NK-92 (cell line): Measurements from ENCODE around the gene AGAP2.

Experiments
- DNase-seq: peaks from one replicate; lab custom pipeline; 2025; ENCODE audit not compliant: unreplicated experiment; lab: John Stamatoyannopoulos, UW

The AGAP2 gene

DNA sequence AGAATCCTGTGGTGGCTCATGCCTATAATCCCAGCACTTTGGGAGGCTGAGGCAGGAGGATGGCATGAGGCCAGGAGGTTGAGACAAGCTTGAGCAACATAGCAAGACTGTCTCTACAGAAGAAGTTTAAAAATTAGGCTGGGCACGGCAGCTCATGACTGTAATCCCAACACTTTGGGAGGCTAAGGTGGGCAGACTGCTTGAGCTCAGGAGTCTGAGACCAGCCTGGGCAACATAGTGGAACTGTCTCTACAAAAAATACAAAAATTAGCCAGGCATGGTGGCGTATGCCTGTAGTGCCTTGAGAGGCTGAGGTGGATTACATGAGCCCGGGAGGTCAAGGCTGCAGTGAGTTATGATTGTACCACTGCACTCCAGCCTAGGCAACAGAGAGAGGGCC is 29.3 kb upstream of the AGAP2 start:
- DNase-seq: no peak

DNA sequence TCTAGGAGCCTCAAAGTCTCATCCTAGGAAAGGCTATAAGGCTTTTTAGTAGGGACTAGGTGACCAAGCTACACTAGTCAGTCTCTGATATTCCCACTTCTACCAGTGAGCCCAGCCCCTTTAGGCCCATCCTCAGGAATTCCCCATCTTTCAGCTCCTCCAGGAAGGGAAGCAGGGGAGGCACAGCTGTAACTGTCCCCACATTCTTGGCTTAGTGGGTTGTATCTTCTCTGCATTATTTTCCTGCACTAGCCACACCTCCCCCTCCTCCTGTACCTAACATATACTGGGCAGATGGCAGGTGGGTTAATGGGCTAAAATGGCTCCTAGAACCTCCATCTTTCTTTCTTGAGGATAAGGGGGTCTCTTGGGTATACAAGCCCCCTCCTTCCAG is 28.8 kb upstream of the AGAP2 start:
- DNase-seq: no peak

DNA sequence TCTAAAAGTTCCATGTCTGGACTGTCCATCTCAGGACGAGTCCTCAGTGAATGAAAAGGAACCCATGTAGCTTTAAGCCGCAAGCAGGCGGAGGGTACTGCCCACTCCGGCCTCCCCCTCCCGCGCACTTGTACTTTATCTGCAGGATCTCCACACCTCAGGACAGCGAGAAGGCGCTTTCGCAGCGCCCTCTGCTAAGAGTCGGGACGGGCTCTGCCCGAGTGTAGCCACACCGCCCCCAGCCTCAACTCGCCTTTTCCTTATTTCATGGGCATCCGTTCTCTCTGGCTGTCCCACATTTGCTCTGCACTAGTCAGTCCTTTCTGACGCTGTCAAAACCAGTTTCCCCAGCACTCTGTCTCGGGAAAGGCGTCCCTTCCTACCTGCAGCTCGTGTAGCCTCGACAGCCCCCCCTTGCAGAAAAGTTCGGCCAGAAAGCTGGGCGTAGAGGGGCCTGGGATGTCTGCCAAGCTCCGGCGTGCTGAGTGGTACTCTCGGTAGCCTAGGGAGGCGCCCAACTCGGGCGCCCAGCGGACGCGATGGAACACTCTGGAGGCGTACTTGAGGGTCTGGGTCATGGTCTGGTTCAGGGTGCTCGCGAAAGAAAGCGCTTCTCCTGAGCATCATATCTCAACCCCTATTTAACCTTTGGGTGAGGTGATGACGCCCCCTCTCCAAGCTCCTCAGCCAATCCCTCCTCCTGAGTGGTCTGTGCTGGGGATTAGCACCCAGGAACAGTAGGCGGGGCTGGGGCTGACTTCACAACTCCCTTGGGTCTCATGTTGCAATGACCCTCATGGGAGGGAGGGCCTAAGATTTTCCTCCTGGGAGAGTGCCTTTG is 28.1 kb upstream of the AGAP2 start, which contains the start of gene CYP27B1:
Gene CYP27B1, minus strand, starts transcription at position 615 of the 841 bp plus-strand sequence. Its CDS starts 37 bp downstream, at position 578.
- no peak for DNase-seq

DNA sequence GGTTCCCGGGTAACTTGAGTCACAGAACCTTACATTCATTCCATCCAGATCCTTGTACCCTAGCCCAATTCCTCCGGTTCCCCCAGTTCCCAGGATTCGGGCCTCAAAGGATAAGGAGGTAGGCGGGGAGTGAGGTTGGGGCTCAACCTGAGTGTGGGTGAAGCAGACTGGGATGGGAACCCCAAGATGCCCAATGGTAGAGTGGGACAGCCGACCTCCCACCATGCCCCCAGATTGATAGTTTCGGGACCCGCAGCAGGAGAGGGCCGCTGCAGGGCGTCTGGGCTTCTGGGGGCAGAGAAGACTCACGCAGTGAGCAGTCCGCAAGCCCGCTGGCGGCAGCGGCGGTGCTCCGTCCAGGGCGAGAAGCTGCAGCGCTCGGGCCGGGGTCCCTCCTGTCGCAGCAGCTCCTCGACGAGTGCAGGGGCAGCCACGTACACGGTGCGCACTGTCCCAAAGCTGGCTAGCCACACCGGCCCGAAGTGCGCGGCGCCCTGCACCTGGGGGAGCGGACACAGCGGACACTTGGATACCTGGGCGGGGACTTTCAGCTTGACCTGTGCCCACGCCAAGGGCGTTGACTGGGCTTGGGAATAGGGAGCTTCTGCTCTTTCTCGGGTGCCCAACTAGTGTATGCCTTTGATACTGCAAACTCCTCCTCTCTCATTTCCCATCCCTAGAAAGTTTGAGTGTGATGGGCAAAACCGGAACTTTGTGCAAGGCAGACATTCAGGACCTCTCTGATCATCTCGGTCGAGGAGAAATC is 27.3 kb upstream of the AGAP2 start:
- no peak for DNase-seq

DNA sequence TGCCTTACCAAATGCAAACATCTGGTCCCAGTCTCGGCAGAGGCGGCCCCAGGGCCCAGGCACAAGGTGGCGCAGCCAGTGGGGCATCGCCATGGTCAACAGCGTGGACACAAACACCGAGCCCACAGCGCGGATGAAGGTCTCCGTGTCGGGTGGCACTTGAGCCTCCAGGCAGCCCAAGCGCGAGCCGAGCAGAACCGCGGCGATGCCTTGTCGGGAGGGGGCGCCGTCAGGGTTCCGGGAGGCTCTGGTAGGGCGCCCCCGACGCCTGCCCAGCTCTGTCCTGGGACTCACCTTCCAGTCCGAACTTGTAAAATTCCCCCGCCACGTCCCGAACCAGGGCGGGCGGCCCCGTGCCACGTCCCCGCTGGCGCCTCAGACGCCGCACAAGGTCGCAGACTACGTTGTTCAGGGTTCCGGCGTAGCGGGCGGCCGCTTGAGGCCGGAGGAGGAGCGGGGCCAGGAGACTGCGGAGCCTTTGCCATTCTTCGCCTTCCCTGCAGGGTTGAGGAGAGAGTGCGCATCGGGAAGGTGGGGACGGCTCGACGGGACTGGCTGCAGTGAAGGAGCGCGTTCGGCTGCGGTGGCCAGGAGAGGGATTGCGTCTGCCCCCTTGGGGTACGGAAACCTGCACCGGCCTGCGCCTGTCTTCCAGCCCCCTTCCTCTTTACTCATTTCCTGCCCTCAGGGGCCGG is 26.6 kb upstream of the AGAP2 start:
- no peak for DNase-seq

DNA sequence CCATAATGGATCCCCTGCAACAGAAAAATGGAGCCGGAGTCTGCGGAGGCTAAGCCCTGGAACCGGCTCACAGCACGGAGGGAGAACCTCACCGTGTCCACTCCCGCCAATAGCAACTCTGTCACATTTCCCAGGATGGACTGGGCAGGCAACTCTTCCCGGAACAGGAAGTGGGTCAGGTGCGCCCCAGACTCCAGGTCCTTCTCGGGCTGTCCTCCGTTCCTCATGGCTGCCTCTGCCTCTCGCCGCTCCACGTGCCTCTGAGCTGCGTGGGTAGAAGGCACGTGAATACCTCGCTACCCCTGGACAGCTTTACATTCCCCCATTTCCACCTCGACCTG is 26.1 kb upstream of the AGAP2 start:
- no peak for DNase-seq

DNA sequence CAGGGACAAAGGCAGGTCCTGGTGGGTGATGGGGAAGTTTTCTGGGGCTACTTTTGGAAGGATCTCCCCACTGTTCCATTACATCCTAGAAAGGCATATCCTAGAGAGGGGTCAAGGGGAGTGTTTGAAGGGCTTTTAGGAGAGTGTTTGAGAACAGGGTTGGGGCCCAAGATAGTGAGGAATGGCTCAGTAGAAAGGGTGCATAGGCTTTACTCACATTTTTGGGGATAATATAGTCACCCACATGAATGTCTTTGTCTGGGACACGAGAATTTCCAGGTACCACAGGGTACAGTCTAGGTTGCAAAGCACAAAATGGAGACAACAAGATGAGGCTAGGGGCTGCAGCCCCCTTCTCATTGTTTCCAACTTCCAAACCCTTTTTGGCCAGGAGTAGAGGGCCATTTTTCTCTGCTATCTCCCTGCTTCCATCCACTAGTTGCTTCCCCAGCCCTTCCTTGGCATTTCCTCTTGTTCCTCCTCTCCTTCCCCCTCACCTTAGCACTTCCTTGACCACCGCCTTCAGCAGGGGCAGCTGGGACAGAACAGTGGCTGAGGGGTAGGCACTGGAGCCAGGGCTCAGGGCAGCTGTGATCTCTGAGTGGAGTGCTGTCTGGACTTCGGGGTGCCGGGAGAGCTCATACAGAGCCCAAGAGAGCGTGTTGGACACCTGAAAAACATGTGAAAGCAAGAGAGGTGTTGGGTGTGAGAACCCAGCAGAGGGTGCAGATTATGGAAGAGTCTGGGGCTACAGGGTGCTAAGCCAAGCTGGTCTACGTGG is 25.5 kb upstream of the AGAP2 start:
- no peak for DNase-seq

DNA sequence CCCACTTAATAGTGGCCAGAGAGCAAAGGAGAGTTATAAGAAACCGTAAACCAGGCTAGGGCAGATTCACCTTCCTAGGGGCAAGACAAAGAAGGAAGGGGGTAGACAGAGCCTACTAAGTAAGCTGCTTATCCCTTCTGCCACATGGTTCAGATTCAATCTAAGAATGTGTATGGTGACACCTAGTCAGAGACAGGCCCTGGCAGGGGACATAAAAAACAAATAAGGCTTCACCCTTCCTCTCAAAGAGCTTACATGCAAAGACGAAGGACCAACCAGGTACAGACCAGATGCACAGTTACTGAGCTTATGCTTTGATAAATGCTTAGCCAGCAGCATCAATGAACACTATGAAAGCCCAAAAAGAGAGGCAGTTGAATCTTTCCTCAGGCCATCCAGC is 23.9 kb upstream of the AGAP2 start:
- DNase-seq: no peak

DNA sequence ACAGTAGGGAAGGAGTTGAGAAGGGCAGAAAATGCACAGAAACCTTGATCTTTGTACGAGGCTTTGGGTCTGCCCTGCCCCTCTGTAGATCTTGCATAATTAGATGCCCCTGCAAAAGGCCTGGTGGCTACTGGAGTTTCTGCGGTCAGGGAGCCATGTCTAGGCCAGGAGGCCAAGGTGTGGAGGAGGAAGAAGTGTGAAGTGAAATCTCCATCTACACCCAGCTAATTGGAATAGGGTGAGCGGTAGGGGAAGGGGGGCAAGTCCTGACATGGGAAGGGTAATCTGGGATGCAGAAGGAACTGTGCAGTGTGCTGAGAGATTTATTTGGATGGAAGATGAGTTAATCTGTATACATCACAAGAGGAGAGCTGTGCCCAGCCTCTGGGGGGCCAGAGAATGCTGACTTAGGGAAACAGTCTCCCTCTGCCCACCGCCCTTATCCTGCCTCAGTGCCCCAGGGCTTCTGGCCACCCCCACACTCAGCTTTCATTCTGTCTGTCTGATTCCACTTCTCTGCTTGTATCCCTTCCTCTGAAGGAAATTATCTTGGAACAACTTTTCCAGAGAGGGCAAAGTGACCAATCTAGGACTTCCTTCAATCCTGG is 23.0 kb upstream of the AGAP2 start:
- DNase-seq: no peak

DNA sequence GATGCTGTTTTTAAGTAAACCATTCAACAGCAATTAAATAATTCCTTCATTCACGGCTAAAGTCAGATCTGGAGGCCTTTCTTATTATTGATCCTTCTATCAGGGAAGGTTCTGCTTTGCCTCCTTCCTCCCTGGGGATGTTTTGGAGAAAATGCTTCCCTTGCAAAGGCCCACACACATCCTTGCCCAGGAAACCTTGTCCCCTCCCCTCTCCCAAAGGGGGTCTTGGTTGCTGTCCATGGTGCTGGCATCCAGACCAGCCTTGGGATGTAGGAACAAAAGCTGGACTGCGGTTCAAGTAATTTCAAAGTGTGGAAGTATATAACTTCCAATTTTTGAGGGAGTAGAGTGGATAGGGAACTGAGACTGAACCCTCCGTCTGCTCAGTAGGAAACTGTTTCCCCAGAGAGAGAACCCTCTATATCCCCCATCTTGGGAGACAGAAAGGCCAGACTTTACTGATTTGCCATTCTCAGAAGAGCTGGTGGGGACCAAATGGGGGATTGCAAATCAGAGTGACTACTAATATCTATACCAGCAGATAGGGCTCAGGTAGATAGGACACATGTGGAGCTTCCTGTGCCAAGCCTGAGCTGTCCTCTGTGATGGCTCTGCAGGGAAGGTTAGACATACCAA is 21.9 kb upstream of the AGAP2 start:
- DNase-seq: no peak

DNA sequence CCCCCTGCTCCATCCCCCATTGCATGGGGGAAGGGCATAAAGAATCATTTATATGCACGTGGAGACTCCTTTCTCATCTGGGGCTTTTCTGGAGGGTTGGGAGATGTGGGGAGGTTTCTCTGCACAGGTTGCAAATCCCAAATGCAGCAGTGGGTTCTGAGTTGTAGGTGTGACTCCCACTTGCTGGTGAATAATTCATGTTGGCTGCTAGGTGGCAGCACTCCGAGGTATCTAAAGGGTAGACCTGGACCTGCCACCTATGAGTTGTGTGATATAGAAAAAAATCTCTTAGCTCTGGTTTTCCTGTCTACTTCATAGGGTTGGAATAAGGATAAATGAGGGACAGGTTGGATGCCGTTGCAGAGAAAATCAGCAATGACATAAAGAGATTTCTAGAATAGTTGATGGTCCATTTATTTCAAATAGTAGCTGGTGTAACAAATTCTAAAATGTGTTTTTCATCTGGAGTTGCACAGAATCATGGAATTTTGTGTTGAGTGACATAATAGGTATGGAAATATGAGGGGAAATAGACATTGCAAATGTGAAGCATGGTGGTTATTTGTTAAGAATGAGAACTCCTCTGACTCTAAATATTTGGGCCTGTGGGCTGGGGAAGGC is 20.9 kb upstream of the AGAP2 start:
- DNase-seq: no peak

DNA sequence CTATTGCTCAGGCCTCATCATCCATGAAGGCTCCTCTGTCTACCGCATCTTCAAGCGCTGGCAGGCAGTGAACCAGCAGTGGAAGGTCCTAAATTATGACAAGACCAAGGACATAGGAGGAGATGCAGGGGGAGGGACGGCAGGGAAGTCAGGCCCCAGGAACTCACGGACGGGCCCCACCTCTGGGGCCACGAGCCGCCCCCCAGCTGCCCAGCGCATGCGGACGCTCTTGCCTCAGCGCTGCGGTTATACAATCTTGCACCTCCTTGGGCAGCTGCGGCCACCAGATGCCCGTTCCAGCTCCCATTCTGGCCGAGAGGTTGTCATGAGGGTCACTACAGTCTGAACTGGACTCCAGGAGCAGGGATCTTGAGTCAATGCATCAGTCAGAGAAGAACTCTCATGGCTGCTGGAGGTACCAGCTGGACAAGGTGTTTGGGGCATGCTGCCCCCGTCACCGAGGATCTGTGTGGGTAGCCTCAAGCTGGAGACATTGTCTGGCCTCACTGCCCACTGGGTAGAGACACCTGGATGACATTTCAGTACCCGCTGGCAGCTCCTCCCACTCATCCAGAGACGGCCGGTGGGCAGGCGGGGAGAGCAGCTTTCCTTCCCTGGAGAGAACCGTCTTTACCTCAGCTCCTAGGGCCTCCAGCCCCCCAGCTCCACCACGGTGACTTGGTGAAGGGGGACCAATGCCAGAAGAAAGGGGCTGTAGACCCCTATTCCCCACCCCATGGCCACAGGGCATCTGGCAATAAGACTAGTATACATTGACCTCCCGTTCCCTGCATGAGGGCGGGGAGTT is 20.2 kb upstream of the AGAP2 start:
- no peak for DNase-seq

DNA sequence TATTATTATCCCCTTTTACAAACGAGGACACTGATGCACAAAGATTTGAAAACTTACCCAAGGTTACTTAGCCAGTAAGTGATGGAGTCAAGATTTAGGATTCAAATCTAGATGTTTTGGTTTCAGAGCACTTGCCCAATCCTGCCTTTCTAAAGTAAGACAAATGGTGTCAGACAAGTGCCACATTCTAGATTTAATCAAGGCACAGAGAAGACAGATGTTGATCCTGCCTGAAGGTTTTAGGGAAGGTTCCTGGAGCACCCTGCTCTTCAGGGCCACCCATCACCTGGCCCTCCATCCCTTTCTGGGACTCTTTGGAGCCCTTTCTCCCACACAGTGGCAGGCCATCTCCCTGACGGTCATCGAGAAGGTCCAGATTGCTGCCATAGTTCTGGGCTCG is 19.2 kb upstream of the AGAP2 start:
- no peak for DNase-seq

DNA sequence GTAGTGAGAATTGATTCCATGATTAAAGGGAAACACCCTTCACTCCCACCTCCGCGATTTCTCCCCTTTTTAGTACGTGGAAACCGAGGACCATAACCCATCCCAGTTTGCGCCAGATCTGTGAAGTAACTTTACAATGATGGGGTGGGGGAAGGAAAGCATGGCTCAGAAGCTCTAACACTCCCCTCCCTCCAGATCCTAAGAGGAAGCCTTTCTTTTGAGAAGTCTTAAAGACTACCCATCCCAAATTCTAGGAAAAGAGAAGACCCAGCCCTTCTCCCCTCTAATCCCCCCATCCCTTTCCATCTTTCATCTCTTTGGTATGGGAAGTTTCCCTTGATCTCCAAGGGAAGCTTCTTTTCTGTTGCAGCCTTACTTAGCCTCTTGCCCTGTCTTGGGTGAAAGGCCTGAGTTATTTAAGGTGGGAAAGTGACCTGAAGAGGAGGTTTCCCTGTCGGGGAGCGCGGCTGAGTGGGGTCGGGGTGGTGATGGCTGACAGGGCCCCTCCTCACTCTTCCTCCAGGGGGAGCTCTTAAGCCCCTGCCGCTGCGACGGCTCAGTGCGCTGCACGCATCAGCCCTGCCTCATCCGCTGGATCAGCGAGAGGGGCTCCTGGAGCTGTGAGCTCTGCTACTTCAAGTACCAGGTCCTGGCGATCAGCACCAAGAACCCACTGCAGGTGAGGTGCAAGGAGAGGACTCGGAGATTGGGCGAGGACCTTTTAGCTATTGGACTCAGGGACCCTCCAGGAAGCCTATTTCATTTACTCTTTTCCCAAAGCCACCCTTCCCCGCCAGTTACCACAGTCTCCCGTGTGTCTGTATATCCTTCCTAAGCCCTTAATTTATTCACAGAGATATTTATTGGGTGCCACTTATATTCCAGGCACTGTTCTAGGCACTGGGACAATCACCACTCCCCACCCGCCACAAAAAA is 18.1 kb upstream of the AGAP2 start:
- DNase-seq: no peak

DNA sequence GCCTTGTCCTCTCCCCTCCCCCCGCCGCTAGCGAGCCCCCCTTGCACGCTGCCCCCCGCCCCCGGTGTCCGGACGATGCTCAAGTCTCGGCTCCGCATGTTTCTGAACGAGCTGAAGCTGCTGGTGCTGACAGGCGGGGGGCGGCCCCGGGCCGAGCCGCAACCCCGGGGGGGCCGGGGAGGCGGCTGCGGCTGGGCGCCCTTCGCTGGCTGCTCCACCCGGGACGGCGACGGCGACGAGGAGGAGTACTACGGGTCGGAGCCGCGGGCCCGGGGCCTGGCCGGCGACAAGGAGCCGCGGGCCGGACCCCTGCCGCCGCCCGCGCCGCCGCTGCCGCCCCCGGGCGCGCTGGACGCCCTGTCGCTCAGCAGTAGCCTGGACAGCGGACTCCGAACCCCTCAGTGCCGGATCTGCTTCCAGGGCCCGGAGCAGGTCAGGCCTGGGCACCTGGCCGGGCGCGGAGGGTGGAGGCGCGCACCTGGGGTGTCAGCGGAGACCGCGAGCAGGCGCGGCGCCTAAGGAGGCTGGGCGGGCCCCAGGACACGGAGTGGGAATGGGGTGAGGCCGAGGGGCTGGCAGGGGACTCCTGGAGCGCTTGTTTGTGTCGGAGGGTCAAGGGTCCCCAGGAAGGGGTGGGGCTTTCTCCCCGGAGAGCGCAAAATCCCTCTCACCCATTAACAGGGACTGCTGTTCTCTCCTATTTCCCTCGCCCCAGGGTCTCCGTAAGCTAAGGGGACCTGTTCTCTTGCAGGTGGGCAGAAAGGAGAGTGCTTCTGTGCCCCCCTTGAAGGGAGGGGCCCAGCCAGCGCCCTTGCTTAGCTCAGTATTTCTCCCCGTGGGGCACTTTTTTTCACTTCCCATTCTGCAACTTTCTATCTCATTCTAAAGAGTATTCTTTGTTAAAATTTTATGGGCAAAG is 17.2 kb upstream of the AGAP2 start:
- DNase-seq: no peak

DNA sequence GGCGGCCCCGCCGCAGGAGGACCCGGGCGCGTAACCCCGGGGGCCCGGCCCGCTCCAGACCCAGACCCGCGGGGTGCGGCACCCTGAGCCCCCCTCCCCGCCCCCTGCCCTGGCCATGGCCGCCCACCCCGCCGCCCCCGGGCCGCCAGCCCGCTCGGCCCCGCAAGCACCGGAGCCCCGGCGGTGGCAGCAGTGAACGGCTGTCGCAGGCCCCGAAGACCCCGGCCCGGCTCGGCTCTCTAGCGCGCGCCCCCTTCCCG is 16.6 kb upstream of the AGAP2 start:
- no peak for DNase-seq
